HL-60/S4 treated with retinoic acid at 250 ng/mL for 4 days and 3 days (cell line): ENCODE data around the gene NHLRC2.

Experiments
- in situ Hi-C: fragments of 300-500 bp; cut with MboI; formaldehyde crosslinking; loops from 2 replicates; pipeline ENCODE4 v1.7.0; 2022; ENCODE audit warnings: low sequenced_read_pairs

Gene NHLRC2

DNA sequence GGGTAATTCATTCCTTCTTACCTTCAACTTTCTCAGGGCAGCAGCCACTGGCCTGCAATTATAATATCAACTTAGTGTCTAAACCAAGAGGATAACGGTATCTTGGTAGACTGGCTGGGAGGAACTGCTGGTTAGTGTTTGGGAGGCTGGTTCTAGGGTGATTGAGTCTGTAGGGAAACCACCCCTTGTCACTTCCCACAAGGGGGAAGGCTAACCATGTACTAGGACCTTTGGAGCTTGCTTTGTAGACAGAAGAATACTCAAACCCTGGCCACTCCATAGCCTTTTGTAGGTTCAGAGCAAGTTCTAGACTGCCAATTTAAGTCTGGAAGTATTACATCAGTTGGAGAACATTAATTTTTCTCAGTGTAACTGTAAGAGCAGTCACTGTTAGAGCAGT, 51.3 kb downstream of the NHLRC2 start:
- in situ Hi-C loops, result no loop called here

DNA sequence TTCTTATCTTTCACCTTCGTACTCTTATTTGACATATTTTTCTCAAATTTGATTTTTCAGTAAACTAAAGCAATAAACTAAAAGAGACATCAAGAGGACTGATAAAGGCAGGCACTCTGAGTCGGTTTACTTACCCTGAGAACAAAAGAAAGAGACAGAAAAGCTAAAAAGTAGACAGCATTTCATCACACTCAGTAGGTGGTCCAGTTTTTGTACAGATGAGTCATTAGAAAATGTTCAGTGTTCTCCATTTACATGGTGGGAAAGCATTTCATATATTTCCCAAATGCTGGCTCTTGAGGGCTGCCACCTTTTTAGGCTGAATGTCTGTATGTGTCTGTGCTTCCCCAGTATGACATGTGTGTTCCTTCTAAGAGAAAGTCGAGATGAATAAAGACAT, 52.7 kb downstream of the NHLRC2 start:
- in situ Hi-C loops, result no loop called here

GRCh38 chr10:113908236-113908635, 53.8 kb downstream of the NHLRC2 start:
- in situ Hi-C loops, result no loop called here

- in situ Hi-C loops, result no loop called here
Observed at GRCh38 chr10:113911113-113911512, 56.7 kb downstream of the NHLRC2 start.

GRCh38 chr10:113911839-113912238, 57.4 kb downstream of the NHLRC2 start:
- in situ Hi-C loops, result no loop called here

- in situ Hi-C loops, result no loop called here
Observed at GRCh38 chr10:113912582-113912981, 58.1 kb downstream of the NHLRC2 start.

- in situ Hi-C loops, result no loop called here
Observed at GRCh38 chr10:113914956-113915355, 60.5 kb downstream of the NHLRC2 start.

- in situ Hi-C loops, result no loop called here
Observed at GRCh38 chr10:113915540-113915939, 61.1 kb downstream of the NHLRC2 start.

GRCh38 chr10:113916053-113916452, 61.6 kb downstream of the NHLRC2 start:
- in situ Hi-C loops, result no loop called here

DNA sequence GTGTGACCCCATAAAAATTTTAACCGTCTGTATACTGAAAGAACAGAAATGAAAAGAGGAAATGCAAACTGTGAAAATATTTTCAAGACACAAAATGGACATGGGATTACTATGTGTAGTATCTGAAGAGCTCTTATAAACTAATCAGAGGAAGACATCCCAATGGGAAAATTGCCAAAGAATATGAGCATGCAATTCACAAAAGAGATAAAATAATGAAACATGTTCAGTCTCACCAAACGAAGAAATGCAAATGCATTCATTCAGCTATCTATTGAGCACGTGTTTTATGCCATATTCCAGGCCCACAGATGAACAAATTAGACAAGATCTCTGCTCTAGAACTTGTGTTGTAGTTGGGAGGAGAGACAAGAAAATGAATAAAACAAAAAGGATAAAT, 63.2 kb downstream of the NHLRC2 start:
- in situ Hi-C loops, result no loop called here

DNA sequence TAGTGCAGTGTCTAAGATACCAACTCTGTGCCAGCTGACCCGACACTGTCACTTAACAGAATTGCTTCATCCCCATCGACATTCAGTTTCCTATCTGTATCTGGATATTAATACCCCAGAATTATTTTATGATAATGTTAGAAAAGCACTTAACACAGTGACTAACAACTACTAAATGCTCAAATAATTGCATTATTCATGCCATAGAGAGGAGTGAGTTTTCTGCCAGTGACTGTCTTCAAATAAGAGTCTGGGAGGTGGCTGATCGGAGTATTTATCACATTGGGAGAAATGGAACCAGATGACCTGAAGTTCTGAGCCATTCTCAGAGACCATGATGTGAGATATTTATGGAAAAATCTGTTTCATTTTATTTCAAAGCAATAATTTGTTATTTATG, 65.7 kb downstream of the NHLRC2 start:
- in situ Hi-C loops, result no loop called here

DNA sequence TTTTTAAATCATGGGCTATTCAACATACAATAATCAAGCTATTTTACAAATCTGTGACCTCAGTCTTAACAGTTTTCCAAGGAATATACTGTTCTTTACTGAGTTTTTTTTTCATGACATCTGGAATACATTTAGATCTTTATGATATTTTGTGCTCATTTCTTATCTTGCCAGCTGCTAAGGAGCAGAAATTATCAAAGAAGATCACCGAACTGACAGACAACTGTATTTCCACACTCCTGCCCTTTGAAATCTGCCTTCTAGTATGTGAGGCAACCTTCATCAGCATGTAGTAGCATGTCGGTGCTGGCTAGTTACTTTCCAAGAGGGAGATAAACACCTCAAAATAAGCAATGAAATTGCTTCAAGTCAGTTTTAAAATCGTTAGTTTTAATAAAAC, 66.4 kb downstream of the NHLRC2 start:
- in situ Hi-C loops, result no loop called here

DNA sequence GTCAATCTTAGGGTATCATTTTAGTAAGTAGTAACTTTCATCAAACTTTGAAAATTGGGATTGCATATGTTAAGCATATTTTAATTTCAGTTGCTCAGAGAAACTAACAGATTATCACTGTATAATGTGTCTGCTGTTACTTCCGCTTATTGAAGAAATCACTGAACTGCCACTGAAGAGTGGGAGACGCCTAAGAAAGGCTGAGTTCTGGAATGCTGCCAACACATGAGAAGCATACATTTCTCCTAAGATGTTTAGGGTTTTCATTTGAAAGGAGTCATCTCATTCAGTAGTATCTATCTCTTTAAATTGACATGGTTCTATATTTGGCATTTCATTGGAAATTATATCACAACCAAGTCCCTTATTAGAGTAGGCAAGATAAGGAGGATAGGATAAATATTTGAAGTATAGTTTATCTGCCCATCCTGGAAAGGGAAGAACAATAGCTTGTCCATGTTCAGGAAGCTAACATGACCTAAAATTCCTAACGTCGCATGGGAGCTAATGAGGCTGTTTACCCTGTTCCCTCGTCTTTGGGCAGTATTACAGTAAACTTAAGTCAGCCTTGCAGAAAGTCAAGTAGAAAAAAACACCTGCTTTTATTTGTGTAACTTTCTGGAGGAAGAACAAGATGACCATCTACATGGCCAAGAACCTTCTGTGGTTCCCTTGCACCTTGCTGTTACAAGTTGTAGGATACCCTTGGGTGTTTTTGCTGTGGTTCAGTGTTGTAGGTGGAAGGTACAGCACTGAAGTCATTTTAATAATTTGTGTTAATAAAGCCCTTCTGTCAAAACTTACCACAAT, 67.3 kb downstream of the NHLRC2 start:
- in situ Hi-C loops, result no loop called here

DNA sequence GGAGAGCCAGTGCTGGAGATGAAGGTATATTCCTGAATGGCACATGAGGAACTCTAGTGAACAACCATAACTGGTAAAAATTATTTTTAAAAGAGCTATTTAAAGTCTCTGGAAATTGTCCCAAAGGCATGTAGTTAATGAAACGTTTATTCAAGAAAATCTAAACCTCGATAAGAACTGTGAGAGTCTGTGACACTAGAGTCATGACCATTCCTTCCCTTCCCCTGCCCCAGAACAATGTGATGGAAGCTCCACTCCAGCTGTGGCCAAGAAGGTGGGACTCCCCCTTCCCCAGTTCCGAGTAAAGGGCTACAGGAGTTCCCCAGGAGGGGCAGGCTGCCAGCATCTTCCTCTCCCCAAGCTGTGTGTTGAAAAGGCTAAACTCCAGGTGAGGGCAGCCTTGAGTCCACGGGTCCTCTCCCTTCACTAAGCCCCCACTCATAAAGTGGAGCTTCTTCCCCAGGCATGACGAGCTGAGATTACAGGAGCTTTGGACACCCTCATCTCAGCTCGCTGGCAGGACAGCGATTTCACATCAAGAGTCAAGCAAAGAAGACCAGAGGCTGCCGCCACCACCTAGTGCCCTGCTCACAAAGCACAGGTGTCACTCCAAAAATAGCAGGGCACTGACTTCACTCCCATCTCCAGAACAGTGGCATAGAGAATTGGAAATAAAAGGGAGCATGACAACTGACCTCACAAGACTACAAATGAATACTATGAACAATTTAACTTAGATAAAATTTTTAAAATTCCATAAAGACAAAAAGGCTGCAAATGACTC, 68.5 kb downstream of the NHLRC2 start:
- in situ Hi-C loops, result no loop called here

DNA sequence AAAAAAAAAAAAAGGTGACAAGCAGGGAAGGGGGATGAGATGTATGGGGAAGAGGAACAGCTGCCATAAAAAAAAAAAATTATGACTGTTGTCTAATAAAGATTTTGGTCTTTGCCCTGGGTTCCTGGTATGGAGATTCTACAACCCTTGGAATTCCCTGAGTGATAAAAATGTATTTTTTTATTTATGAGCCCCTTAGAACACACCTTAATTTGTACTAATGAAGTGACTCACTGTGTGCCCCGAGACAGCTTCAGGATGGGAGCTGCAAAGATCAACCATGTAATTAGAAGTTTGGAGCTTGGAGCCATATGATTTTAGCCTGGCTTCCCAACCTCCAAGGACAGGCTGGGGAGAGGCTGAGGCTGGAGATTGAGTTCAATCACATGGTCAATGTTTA, 69.7 kb downstream of the NHLRC2 start:
- in situ Hi-C loops, result no loop called here

DNA sequence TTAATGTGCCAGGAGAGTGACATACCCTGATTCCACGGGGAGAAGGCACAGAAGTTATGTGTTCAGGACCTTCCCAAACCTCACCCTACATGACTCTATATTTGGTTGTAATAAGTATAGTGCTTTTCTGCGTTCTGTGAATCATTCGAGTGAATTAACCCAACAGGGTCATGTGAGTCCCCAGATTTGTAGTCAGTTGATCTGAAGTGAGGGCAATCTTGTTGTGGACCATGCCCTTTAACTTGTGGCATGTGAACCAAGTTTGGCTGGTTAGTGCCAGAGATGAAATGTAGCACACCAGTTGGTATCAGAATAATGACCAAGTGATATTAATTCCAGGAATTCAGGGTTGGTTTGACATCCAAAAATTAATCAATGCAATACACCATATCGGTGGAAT, 70.2 kb downstream of the NHLRC2 start:
- in situ Hi-C loops, result no loop called here

DNA sequence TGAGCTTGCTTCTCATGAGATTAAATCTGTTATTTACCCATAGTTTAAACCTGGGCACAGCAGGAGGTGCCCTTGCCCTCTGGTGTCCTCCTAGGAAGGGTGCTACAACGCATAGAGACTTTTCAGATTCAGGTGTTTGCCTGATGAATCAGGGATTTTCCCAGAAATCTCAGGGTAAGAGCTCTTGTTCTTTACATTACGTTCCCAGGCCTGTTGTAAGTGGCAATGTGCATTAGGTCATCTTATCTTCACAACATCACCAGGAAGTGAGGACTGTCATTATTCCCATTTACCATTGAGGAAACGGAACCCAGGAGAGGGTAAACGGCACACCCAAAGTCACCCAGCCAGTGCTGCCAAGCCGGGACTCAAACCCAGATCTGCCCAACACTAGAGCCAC, 73.0 kb downstream of the NHLRC2 start:
- in situ Hi-C loops, result no loop called here

- in situ Hi-C loops, result no loop called here
Observed at GRCh38 chr10:113928830-113929229, 74.4 kb downstream of the NHLRC2 start.

GRCh38 chr10:113929522-113929921, 75.1 kb downstream of the NHLRC2 start:
- in situ Hi-C loops, result no loop called here

DNA sequence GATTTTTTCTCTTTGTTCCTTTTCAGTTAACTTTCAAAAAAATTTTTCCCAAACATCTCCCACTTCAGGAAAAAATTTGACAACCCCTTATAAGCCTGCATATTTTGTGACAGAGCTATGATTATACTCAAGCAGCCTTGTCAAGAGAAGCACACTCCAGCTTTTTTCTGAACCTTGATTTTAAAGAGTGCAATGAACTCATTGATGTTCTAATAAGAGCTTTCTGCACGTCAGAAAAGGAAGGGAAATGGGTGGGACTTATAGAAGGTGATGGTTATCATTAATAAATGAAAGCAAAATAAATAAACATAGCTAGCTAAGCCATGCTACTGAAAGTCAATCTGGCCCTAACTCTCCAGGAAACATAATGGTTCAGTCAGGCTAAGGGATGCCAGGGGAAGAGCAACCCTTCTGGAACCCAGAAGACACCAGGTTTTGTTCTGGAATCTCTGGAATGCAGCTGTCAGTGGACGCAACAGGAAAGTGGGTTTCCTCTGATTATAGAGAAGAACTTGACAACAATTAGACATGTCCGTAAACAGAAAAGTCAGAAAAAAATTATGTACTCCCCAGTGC, 76.1 kb downstream of the NHLRC2 start:
- in situ Hi-C loops, result no loop called here

DNA sequence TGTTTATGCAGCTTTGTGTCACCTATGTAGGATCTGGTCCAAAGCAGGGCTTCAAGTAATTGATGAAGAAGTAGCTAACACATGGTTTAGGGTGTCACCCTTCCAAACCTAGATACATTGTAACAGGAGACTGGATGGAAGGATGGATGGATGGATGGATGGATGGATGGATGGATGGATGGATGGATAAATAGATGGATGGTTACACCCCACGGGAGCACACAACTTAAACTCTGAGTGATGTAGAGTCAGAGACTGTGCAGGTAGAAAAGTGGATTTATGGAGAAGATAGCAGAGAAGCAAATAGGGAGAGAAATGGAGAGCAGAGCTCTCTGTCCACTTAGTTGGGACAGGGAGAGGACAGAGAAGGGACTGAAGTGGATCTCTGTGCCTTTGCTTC, 78.4 kb downstream of the NHLRC2 start:
- in situ Hi-C loops, result no loop called here
